HG03108 (cell line): Measurements from ENCODE around the gene SLC25A29.
"Not testable (repeated sequence)": the region's sequence is repeated elsewhere in the genome, so short reads cannot be mapped to it uniquely, and the experiment has no call there.

ENCODE experiments used
- ATAC-seq: cut with Tn5 transposase; IDR thresholded peaks from one replicate; pipeline ENCODE4 v1.9.1; 2021; ENCODE audit warnings: moderate library complexity; ENCODE audit not compliant: unreplicated experiment

The SLC25A29 gene

GRCh38 chr14:100283984-100284881, 22.0 kb downstream of the SLC25A29 start:
- no peak for ATAC-seq

DNA sequence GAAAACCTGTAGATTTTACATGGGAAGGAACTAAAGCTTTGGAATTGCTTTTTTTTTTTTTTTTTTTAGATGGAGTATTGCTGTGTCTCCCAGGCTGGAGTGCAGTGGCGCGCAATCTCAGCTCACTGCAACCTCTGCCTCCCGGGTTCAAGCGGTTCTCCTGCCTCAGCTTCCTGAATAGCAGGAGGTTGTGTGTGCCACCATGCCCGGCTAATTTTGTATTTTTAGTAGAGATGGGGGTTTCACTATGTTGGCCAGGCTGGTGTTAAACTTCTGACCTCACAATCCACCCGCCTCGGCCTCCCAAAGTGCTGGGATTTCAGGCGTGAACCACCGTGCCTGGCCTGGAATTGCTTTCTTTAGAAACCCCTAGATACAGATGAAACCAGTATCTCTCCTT, 22.8 kb downstream of the SLC25A29 start:
- ATAC-seq = not testable (repeated sequence)

GRCh38 chr14:100282766-100283419, 23.4 kb downstream of the SLC25A29 start:
- ATAC-seq = no peak

GRCh38 chr14:100282083-100282350, 24.2 kb downstream of the SLC25A29 start:
- no peak for ATAC-seq

- no peak for ATAC-seq
These were observed 24.8 kb downstream of the SLC25A29 start for GRCh38 chr14:100281286-100282082.

DNA sequence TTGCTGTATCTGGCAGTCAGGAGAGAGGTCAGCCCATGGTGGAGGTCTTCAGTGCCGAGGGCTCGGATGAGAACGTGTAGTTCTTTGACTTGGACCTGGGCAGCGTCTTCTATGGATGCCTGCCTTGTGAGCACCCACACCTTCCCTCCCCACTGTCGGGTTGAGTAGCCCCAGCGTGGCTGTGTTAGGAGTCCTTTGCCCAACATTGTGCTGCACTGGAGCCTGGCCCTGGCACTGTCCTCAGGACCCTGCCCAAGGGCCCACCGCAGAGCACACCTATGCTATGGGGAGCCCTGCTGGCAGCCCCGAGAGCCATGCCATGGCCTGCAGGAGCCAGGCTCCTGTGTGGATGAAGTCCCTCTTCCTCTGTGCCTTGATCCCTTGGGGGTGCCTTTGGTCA, 26.7 kb downstream of the SLC25A29 start:
- no peak for ATAC-seq

DNA sequence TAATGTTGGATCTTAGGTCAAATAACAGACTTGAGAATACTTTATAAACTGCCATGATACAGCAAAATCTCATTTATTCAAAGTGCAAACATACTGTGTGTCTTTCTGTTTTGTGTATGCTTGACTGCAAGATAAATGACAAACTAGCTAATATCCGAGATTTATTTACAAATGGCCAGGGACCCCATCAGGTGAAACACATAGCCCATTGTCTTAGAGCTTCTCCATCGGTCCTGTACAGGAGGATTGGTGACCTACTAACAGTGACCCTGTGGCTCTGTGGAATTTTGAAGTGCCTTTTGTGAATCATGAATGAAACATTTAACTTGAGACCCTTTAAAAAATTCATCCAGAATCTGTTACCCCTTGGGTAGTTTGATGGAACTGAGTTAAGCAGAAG, 27.1 kb downstream of the SLC25A29 start:
- ATAC-seq = no peak

DNA sequence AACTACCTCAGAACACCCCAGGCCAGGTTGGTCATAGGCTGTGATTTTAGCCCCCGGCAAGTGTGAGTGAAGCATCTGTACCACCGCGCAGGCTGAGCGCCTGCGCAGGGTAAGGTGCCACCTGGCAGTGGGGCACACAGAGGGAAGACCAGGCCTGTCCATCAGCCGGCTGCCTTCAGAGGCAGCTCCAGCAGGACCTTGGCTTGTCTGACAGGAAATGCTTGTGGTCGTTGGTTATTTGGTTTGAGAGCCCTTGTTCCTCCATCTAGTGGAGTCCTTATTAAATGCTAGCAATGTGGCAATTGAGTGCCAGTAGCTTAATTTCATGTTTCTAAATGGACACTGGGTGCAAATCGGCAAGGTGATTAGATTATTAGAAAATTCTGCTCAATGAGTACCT, 27.5 kb downstream of the SLC25A29 start:
- peak; percentile 62 for ATAC-seq

GRCh38 chr14:100275214-100275613, 31.0 kb downstream of the SLC25A29 start:
- no peak for ATAC-seq

GRCh38 chr14:100274250-100274649, 32.0 kb downstream of the SLC25A29 start:
- ATAC-seq = no peak

- ATAC-seq = no peak
These were observed 34.9 kb downstream of the SLC25A29 start for GRCh38 chr14:100271247-100271939.

DNA sequence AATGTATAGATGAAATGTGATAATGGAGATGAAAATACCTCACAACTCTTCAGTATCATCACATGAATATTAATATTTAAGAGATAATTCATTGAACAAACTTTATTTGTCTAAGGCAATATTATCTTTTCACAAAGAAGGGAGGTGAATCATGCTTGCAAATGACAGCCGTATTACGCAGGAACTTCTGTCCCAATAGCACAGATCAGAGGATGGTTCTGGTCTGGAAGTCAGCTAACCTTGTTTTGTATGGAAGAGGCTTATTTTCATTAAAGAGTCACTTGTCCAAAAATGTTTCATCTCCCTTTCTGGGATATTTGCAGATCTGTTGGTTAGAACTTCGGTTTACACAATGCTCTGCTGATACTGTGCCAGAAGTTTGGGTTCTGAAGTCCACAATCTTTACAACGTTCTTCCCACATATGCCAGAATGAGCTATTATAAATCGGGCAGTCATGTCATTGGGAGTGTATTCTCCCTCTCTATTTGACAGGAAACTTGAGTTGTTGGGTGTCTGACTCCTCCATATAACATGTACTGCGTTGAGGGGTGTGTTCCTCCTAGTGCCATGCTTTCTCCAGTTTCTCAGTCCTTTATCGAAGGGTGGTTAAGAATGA, 37.5 kb downstream of the SLC25A29 start:
- ATAC-seq = no peak

- ATAC-seq = no peak
These were observed 38.3 kb downstream of the SLC25A29 start for GRCh38 chr14:100267990-100268389.

DNA sequence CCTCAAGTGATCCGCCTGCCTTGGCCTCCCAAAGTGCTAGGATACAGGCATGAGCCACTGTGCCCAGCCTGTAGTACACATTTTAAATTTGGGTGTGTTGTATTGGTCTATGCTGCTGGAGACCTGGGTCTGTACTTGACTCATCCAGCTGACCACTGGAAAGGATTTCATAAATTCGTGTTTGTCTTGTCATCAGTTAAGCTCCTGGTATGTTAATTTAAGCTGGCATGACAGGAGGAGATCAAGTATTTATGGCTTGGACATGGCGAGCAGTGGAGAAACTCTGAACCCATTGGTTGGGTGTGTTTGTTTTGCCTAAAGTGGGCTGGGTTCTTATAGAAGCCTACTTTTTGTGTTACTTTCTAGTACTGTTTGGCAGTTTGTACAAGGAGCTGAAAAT, 43.1 kb downstream of the SLC25A29 start:
- no peak for ATAC-seq

DNA sequence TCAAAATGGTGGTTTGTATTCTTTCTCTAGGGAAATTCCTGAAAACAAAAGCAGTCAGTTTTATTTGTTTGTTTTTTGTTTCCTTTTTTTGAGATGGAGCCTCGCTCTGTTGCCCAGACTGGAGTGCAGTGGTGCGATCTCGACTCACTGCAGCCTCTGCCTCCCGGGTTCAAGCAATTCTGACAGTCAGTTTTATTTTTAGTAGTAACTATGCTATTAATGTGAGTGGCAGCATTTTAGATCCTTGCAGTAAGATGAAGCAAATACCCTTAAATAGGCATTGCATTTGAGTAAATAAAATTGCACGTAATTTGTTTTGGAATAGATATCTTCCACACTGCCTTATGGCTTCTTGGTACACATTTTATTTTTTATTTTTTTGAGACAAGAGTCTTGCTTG, 43.7 kb downstream of the SLC25A29 start:
- ATAC-seq = no peak

GRCh38 chr14:100261621-100262020, 44.6 kb downstream of the SLC25A29 start:
- no peak for ATAC-seq

GRCh38 chr14:100256339-100256895, 49.8 kb downstream of the SLC25A29 start:
- ATAC-seq = no peak

DNA sequence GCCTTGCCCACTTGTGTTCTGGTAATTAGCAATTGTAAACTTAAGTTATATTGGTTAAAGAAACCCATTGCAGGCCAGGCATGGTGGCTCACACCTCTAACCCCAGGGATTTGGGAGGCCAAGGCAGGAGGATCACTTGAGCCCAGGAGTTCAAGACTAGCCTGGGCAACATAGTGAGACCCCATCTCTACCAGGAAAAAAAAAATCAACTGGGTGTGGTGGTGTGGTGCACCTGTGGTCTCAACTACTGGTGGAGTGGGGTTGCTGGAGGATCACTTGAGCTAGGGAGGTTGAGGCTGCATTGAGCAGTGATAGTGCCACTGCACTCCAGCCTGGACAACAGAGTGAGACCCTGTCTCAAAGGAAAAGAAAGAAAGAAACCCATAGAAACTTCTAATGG, 53.6 kb downstream of the SLC25A29 start:
- ATAC-seq = no peak

- ATAC-seq = no peak
These were observed 55.3 kb downstream of the SLC25A29 start for GRCh38 chr14:100250732-100251465.
